DND-41 (cell line): ENCODE measurements around the gene MYD88.

Source experiments
- EZH2 ChIP-seq: IDR thresholded peaks from 3 replicates; pipeline ENCODE4 v1.6.1; 2012; ENCODE audit warnings: borderline replicate concordance, low read depth, mild to moderate bottlenecking, moderate library complexity, low read length, inconsistent platforms; ENCODE audit not compliant: severe bottlenecking
- TF ChIP-seq, protein P1 (sequence below): IDR thresholded peaks from 2 replicates; pipeline ENCODE4 v1.5.1; 2012; ENCODE audit warnings: borderline replicate concordance, low read length, moderate library complexity, mild to moderate bottlenecking; ENCODE audit not compliant: poor library complexity, severe bottlenecking; ENCODE audit errors: extremely low read depth

DNA sequence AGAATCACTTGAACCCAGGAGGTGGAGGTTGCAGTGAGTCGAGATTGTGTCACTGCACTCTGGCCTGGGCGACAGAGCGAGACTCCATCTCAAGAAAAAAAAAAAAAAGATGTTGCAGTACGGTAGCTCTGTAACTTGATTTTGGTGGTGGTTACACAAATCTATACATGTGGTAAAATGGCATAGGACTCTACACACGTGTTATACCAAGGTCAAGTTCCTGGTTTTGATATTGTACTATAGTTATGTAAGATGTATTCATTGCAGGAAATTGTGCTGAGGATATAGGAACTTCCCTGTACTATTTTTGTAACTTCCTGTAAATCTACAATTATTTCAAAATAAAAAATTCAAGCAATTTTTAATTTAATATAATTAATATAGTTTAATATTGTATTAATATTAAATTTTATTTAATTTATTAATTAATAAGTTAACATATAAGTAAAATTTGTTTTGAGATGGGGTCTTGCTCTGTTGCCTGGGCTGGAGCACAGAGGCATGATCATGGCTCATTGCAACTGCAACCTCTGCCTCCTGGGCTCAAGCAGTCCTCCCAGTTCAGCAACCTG lies 9.9 kb downstream of the MYD88 start:
- TF ChIP-seq, protein P1, sequence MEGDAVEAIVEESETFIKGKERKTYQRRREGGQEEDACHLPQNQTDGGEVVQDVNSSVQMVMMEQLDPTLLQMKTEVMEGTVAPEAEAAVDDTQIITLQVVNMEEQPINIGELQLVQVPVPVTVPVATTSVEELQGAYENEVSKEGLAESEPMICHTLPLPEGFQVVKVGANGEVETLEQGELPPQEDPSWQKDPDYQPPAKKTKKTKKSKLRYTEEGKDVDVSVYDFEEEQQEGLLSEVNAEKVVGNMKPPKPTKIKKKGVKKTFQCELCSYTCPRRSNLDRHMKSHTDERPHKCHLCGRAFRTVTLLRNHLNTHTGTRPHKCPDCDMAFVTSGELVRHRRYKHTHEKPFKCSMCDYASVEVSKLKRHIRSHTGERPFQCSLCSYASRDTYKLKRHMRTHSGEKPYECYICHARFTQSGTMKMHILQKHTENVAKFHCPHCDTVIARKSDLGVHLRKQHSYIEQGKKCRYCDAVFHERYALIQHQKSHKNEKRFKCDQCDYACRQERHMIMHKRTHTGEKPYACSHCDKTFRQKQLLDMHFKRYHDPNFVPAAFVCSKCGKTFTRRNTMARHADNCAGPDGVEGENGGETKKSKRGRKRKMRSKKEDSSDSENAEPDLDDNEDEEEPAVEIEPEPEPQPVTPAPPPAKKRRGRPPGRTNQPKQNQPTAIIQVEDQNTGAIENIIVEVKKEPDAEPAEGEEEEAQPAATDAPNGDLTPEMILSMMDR = no peak
- no peak for TF ChIP-seq EZH2
